Activated effector memory CD4-positive, alpha-beta T cell treated with Interleukin-2 at 50 U/mL for 16 hours (primary cell): Measurements from ENCODE around the gene SF3A2.
A peak's percentile ranks its signal among the peaks of the same experiment; 100 is the strongest.

Source experiments
- DNase-seq: peaks from one replicate; pipeline ENCODE4 v3.0.0-alpha.2; 2020

SF3A2 gene

GRCh38 chr19:2242816-2243215, 6.2 kb downstream of the SF3A2 start:
- no peak for DNase-seq

- DNase-seq = no peak
Measured at GRCh38 chr19:2243274-2244124, 6.9 kb downstream of the SF3A2 start.

- DNase-seq = no peak
Measured at GRCh38 chr19:2244125-2244411, 7.4 kb downstream of the SF3A2 start.

- no peak for DNase-seq
Measured at GRCh38 chr19:2244486-2244885, 7.9 kb downstream of the SF3A2 start.

GRCh38 chr19:2245273-2245672, 8.6 kb downstream of the SF3A2 start:
- no peak for DNase-seq

- no peak for DNase-seq
Measured at GRCh38 chr19:2246014-2246620, 9.5 kb downstream of the SF3A2 start.

- no peak for DNase-seq
Measured at GRCh38 chr19:2246801-2247361, 10.3 kb downstream of the SF3A2 start.

GRCh38 chr19:2247433-2248101, 10.9 kb downstream of the SF3A2 start:
- DNase-seq = no peak

GRCh38 chr19:2248136-2249009, 11.7 kb downstream of the SF3A2 start:
- no peak for DNase-seq

- DNase-seq = no peak
Measured at GRCh38 chr19:2249010-2249866, 12.6 kb downstream of the SF3A2 start, which contains the start of gene AMH. AMH (plus strand) TSS chr19:2249323; CDS start chr19:2249333, 10 bp downstream.

GRCh38 chr19:2249880-2250765, 13.5 kb downstream of the SF3A2 start:
- no peak for DNase-seq

- no peak for DNase-seq
Measured at GRCh38 chr19:2250766-2251105, 14.1 kb downstream of the SF3A2 start.

GRCh38 chr19:2251106-2252054, 14.8 kb downstream of the SF3A2 start:
- no peak for DNase-seq

GRCh38 chr19:2252055-2252796, 15.6 kb downstream of the SF3A2 start:
- DNase-seq = no peak

- DNase-seq = no peak
Measured at GRCh38 chr19:2252797-2253105, 16.1 kb downstream of the SF3A2 start.

- DNase-seq = peak; percentile 43
Measured at GRCh38 chr19:2253106-2254063, 16.8 kb downstream of the SF3A2 start.

- no peak for DNase-seq
Measured at GRCh38 chr19:2254064-2254872, 17.6 kb downstream of the SF3A2 start.
